ENCODE data around the gene NUDT14. TPM values are rescaled to one million over a fixed set of nuclear protein-coding genes. Genes with fewer than 3 reads are reported as not detected.

NUDT14 gene
- total RNA-seq, 4 donors from 2014 or later, result 0.66 to 2.7 (median 1.8) TPM

- TF ChIP-seq POLR2A (IDR thresholded peaks at IDR 0.05), result no peak
- TF ChIP-seq CTCF (IDR thresholded peaks at IDR 0.05), result peak in 4 of 5 experiments; percentile 8 to 33 (median 19)
- peaks cover 0 to 44% of the 10 kb centered on the region in 2 donors for H3K27me3 ChIP-seq
- H3K4me1 ChIP-seq, result peaks cover 0 to 37% (median 3%) of the 10 kb centered on the region in 4 donors
- H3K9me3 ChIP-seq, result no peaks in the 10 kb centered on the region
- no peak for DNase-seq (ENCODE audit: low spot score in 2 of 2)
- WGBS, 2 donors, result 15 to 38% methylated on average over 12 to 25 of the region's 54 CpGs
- H3K27ac ChIP-seq, result no peak overlapping the region
- peak overlapping the region in 2 of 4 donors; percentile 15 to 47 for H3K4me3 ChIP-seq
- no peaks in the 10 kb centered on the region for H3K36me3 ChIP-seq
These were observed 12.1 kb downstream of the NUDT14 start for GRCh38 chr14:105168979-105169507.

GRCh38 chr14:105168496-105168978, 12.6 kb downstream of the NUDT14 start, which contains the start of gene JAG2:
Gene JAG2, minus strand, starts transcription at chr14:105168776. Its CDS starts 356 bp downstream, at chr14:105168420.
- no peak for DNase-seq (ENCODE audit: low spot score in 2 of 2)
- H3K27me3 ChIP-seq, result peaks cover 0 to 44% of the 10 kb centered on the region in 2 donors
- no peaks in the 10 kb centered on the region for H3K36me3 ChIP-seq
- TF ChIP-seq EP300 (IDR thresholded peaks at IDR 0.05) (no peak), POLR2A (IDR thresholded peaks at IDR 0.05) (no peak), CTCF (IDR thresholded peaks at IDR 0.05) (no peak)
- H3K9me3 ChIP-seq, result no peaks in the 10 kb centered on the region
- peak within 1 kb of the TSS in 3 of 4 donors; percentile 21 to 52 (median 37) for H3K4me3 ChIP-seq
- WGBS, 2 donors, result 2% methylated on average over 25 of the region's 84 CpGs; no CpG with 5 or more reads in 1 of the 2 donors
- no peak within 1 kb of the TSS for H3K27ac ChIP-seq
- H3K4me1 ChIP-seq, result peaks cover 0 to 37% (median 3%) of the 10 kb centered on the region in 4 donors

GRCh38 chr14:105168093-105168420, 13.1 kb downstream of the NUDT14 start:
- no peaks in the 10 kb centered on the region for H3K36me3 ChIP-seq
- H3K4me3 ChIP-seq, result peak overlapping the region in 3 of 4 donors; percentile 21 to 52 (median 37)
- H3K27me3 ChIP-seq, result peaks cover 0 to 44% of the 10 kb centered on the region in 2 donors
- H3K4me1 ChIP-seq, result peaks cover 0 to 37% (median 3%) of the 10 kb centered on the region in 4 donors
- TF ChIP-seq EP300 (IDR thresholded peaks at IDR 0.05) (no peak), POLR2A (IDR thresholded peaks at IDR 0.05) (no peak), CTCF (IDR thresholded peaks at IDR 0.05) (no peak)
- WGBS, 2 donors, result no CpG with 5 or more reads among the region's 46 CpGs
- no peaks in the 10 kb centered on the region for H3K9me3 ChIP-seq
- no peak overlapping the region for H3K27ac ChIP-seq
- DNase-seq (ENCODE audit: low spot score in 2 of 2), result no peak

- WGBS, 2 donors, result 3% methylated on average over 11 of the region's 116 CpGs; no CpG with 5 or more reads in 1 of the 2 donors
- H3K27ac ChIP-seq, result no peak overlapping the region
These were observed 13.6 kb downstream of the NUDT14 start for GRCh38 chr14:105167303-105168092.

More at GRCh38 chr14:105167303-105168092, 13.6 kb downstream of the NUDT14 start:
- H3K4me3 ChIP-seq, result peak overlapping the region in 3 of 4 donors; percentile 21 to 52 (median 37)
- H3K4me1 ChIP-seq, result peaks cover 0 to 37% (median 3%) of the 10 kb centered on the region in 4 donors
- DNase-seq (ENCODE audit: low spot score in 2 of 2), result no peak
- no peaks in the 10 kb centered on the region for H3K36me3 ChIP-seq
- H3K27me3 ChIP-seq, result peaks cover 0 to 44% of the 10 kb centered on the region in 2 donors
- no peaks in the 10 kb centered on the region for H3K9me3 ChIP-seq
- TF ChIP-seq EP300 (IDR thresholded peaks at IDR 0.05) (no peak), POLR2A (IDR thresholded peaks at IDR 0.05) (no peak), CTCF (IDR thresholded peaks at IDR 0.05) (peak in 1 of 5 experiments; percentile 21)

All from tibial nerve (tissue), 4 donors.